ENCODE results near the gene CACFD1. TPM values are rescaled to one million over a fixed set of nuclear protein-coding genes. Genes with fewer than 3 reads are reported as not detected.

CACFD1 gene
- total and polyA plus RNA-seq, 2 of the 13 experiments (the other 11 are each of a cell fraction or from before 2014, with no cell fraction given): 13.8 to 14.6 TPM

DNA sequence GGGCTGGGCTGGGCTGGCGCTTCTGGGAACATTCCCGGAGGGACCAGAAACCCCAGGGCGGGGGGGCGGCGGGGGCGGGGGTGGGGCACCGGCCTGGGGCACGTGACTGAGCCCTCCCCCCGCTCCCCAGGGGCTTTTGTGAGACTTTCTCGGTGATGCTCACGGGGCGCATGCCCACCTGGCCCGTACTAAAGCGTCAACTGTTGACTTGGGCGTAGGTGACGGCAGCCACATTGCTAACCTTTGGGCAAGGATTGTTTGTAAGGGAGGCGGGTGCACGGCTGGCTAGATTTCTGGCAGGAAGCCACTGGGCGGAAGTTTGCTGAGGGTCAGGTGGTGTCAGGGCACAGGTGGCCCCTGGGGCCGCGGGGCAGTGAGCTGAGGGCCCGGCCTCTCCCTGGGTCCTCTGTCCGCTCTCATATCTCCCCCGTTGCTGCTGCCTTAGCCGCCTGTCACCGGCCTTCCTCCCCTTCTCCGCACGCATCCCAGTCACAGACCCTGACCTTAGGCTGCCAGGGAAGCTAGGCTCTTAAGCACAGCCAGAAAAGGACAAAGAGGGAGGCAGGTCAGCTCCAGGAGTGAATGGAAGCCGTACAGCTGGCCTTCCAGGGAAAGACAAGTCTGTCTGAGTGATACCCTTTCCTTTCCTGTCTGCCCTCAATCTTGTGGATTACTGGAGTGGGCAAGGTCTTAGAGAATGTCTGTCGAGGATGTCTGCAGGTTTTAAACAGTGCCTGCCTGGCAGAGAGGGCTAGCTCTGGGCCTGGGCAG, 812 bp downstream of the CACFD1 start (continued):
- TF ChIP-seq, protein P1, sequence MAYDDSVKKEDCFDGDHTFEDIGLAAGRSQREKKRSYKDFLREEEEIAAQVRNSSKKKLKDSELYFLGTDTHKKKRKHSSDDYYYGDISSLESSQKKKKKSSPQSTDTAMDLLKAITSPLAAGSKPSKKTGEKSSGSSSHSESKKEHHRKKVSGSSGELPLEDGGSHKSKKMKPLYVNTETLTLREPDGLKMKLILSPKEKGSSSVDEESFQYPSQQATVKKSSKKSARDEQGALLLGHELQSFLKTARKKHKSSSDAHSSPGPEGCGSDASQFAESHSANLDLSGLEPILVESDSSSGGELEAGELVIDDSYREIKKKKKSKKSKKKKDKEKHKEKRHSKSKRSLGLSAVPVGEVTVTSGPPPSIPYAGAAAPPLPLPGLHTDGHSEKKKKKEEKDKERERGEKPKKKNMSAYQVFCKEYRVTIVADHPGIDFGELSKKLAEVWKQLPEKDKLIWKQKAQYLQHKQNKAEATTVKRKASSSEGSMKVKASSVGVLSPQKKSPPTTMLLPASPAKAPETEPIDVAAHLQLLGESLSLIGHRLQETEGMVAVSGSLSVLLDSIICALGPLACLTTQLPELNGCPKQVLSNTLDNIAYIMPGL (CRISPR knock-in tag; IDR thresholded peaks at IDR 0.05; ENCODE audit: borderline replicate concordance in 1 of 2, low read depth in 1 of 2): peak; percentile 26 to 34; a peak in 3 of 4 replicates
- no peak for TF ChIP-seq ZNF850 (CRISPR knock-in tag; conservative IDR thresholded peaks at IDR 0.05)
- TF ChIP-seq ELF1 (CRISPR knock-in tag; IDR thresholded peaks at IDR 0.05): peak; percentile 75
- TF ChIP-seq ZNF780A (CRISPR knock-in tag; IDR thresholded peaks at IDR 0.05): no peak
- TF ChIP-seq, protein P2, sequence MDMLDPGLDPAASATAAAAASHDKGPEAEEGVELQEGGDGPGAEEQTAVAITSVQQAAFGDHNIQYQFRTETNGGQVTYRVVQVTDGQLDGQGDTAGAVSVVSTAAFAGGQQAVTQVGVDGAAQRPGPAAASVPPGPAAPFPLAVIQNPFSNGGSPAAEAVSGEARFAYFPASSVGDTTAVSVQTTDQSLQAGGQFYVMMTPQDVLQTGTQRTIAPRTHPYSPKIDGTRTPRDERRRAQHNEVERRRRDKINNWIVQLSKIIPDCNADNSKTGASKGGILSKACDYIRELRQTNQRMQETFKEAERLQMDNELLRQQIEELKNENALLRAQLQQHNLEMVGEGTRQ (IDR thresholded peaks at IDR 0.05; ENCODE audit: low read depth, low read length): peak; percentile 52
- TF ChIP-seq, protein P2 (CRISPR knock-in tag; IDR thresholded peaks at IDR 0.05; ENCODE audit: borderline replicate concordance): peak; percentile 84; the same call in 1 of the 2 replicates
- no peak for TF ChIP-seq ZNF292 (CRISPR knock-in tag; IDR thresholded peaks at IDR 0.05; ENCODE audit: borderline replicate concordance, low read depth)
- TF ChIP-seq ZNF383 (CRISPR knock-in tag; IDR thresholded peaks at IDR 0.05; ENCODE audit: borderline replicate concordance): no peak
- peak; percentile 50; the same call in 1 of the 2 replicates for TF ChIP-seq SOX5 (CRISPR knock-in tag; IDR thresholded peaks at IDR 0.05; ENCODE audit: borderline replicate concordance)
- TF ChIP-seq, protein P3, sequence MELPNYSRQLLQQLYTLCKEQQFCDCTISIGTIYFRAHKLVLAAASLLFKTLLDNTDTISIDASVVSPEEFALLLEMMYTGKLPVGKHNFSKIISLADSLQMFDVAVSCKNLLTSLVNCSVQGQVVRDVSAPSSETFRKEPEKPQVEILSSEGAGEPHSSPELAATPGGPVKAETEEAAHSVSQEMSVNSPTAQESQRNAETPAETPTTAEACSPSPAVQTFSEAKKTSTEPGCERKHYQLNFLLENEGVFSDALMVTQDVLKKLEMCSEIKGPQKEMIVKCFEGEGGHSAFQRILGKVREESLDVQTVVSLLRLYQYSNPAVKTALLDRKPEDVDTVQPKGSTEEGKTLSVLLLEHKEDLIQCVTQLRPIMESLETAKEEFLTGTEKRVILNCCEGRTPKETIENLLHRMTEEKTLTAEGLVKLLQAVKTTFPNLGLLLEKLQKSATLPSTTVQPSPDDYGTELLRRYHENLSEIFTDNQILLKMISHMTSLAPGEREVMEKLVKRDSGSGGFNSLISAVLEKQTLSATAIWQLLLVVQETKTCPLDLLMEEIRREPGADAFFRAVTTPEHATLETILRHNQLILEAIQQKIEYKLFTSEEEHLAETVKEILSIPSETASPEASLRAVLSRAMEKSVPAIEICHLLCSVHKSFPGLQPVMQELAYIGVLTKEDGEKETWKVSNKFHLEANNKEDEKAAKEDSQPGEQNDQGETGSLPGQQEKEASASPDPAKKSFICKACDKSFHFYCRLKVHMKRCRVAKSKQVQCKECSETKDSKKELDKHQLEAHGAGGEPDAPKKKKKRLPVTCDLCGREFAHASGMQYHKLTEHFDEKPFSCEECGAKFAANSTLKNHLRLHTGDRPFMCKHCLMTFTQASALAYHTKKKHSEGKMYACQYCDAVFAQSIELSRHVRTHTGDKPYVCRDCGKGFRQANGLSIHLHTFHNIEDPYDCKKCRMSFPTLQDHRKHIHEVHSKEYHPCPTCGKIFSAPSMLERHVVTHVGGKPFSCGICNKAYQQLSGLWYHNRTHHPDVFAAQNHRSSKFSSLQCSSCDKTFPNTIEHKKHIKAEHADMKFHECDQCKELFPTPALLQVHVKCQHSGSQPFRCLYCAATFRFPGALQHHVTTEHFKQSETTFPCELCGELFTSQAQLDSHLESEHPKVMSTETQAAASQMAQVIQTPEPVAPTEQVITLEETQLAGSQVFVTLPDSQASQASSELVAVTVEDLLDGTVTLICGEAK (IDR thresholded peaks at IDR 0.05): no peak
- TF ChIP-seq, protein P3 (CRISPR knock-in tag; IDR thresholded peaks at IDR 0.05): peak; percentile 76; the same call in 1 of the 2 replicates
- TF ChIP-seq, protein P4, sequence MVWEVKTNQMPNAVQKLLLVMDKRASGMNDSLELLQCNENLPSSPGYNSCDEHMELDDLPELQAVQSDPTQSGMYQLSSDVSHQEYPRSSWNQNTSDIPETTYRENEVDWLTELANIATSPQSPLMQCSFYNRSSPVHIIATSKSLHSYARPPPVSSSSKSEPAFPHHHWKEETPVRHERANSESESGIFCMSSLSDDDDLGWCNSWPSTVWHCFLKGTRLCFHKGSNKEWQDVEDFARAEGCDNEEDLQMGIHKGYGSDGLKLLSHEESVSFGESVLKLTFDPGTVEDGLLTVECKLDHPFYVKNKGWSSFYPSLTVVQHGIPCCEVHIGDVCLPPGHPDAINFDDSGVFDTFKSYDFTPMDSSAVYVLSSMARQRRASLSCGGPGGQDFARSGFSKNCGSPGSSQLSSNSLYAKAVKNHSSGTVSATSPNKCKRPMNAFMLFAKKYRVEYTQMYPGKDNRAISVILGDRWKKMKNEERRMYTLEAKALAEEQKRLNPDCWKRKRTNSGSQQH (CRISPR knock-in tag; IDR thresholded peaks at IDR 0.05; ENCODE audit: low read depth): peak; percentile 70
- TF ChIP-seq NR2F6 (IDR thresholded peaks at IDR 0.05): peak; percentile 70; the same call in 1 of the 2 replicates
- peak; percentile 90 for TF ChIP-seq NR2F6 (CRISPR knock-in tag; IDR thresholded peaks at IDR 0.05)

All from HepG2 (cell line).